SK-N-SH (cell line): Measurements from ENCODE around the gene RBBP4. TPM values are rescaled to one million over a fixed set of nuclear protein-coding genes. Genes with fewer than 3 reads are reported as not detected.
"Not testable (repeated sequence)": the region's sequence is repeated elsewhere in the genome, so short reads cannot be mapped to it uniquely, and the experiment has no call there.

Experiments used
- CTCF ChIA-PET: fragments of 300-600, 350-600 bp; formaldehyde crosslinking; extraction: SDS; loops from one replicate; lab custom pipeline; 2021; lab: Yijun Ruan, JAX
- POLR2A ChIA-PET: fragments of 350-600 bp; sonication (Branson Sonifier 250); formaldehyde crosslinking; extraction: SDS; loops from one replicate; lab custom pipeline; 2020; ENCODE audit warnings: antibody characterized with exemption, inconsistent platforms; lab: Yijun Ruan, JAX
- DNase-seq: peaks from one replicate; pipeline ENCODE4 v3.0.0; 2012
- H2AFZ ChIP-seq: fragments of 200-600 bp; sonication (generic); 2 replicates; pipeline ENCODE4 v1.8.1; 2016; ENCODE audit warnings: antibody characterized with exemption, mild to moderate bottlenecking, low read depth
- H3F3A ChIP-seq: fragments of 200-600 bp; sonication (generic); replicated peaks from 2 replicates; pipeline ENCODE3; 2016; ENCODE audit warnings: antibody characterized with exemption, mild to moderate bottlenecking; ENCODE audit not compliant: insufficient read depth
- H3K27ac ChIP-seq, 2 experiments: fragments of 200-500 bp in 1 of 2; fragments of 200-600 bp in 1 of 2; sonication (Bioruptor generic) in 1 of 2; sonication (generic), shearing (Covaris generic) in 1 of 2; 2 replicates each; pipeline versions ENCODE4 v1.5.1 to v1.6.1; 2014 to 2016; ENCODE audit warnings: low read depth in 2 of 2, inconsistent platforms in 1 of 2, low read length in 1 of 2, mild to moderate bottlenecking in 1 of 2, mixed read lengths in 1 of 2
- H3K27me3 ChIP-seq: fragments of 200-600 bp; sonication (generic), shearing (Covaris generic); 2 replicates; pipeline ENCODE4 v1.6.1; 2016; ENCODE audit warnings: mixed run types; ENCODE audit not compliant: insufficient read depth
- H3K36me3 ChIP-seq, 2 experiments: fragments of 200-500 bp in 1 of 2; fragments of 200-600 bp in 1 of 2; sonication (Bioruptor generic) in 1 of 2; sonication (generic) in 1 of 2; replicated peaks in 1 of 2; 2 replicates each; pipeline versions ENCODE3 to v1.5.1; 2014 to 2016; ENCODE audit warnings: low read length in 1 of 2, mild to moderate bottlenecking in 1 of 2; ENCODE audit not compliant: insufficient read depth in 2 of 2, control insufficient read depth in 1 of 2
- H3K4me1 ChIP-seq, 2 experiments: fragments of 200-500 bp in 1 of 2; fragments of 200-600 bp in 1 of 2; sonication (Bioruptor generic) in 1 of 2; sonication (generic), shearing (Covaris generic) in 1 of 2; 2 replicates each; pipeline versions ENCODE4 v1.5.1 to v1.6.1; 2014 to 2016; ENCODE audit warnings: low read depth in 1 of 2, low read length in 1 of 2, mixed run types in 1 of 2; ENCODE audit not compliant: insufficient read depth in 2 of 2, control insufficient read depth in 1 of 2
- H3K4me2 ChIP-seq: fragments of 200-600 bp; sonication (generic), shearing (Covaris generic); 2 replicates; pipeline ENCODE4 v1.6.1; 2017; ENCODE audit warnings: mixed run types
- H3K4me3 ChIP-seq, 2 experiments: fragments of 200-500 bp in 1 of 2; fragments of 200-600 bp in 1 of 2; sonication (Bioruptor generic) in 1 of 2; sonication (generic), shearing (Covaris generic) in 1 of 2; 2 replicates each; pipeline versions ENCODE4 v1.5.1 to v1.8.1; 2014 to 2016; ENCODE audit warnings: low read depth in 2 of 2, inconsistent platforms in 1 of 2, low read length in 1 of 2, mild to moderate bottlenecking in 1 of 2, mixed read lengths in 1 of 2, moderate library complexity in 1 of 2
- H3K79me2 ChIP-seq: fragments of 200-600 bp; sonication (generic); 2 replicates; pipeline ENCODE4 v1.8.1; 2017; ENCODE audit warnings: mild to moderate bottlenecking; ENCODE audit not compliant: insufficient read depth
- H3K9ac ChIP-seq: fragments of 200-600 bp; sonication (generic); 2 replicates; pipeline ENCODE4 v1.6.1; 2017; ENCODE audit warnings: mixed run types
- H3K9me2 ChIP-seq: fragments of 200-600 bp; sonication (generic); 2 replicates; pipeline ENCODE4 v1.6.1; 2017; ENCODE audit warnings: mixed run types
- H3K9me3 ChIP-seq: fragments of 200-600 bp; sonication (generic); 2 replicates; pipeline ENCODE4 v1.6.1; 2017; ENCODE audit warnings: mixed run types, mild to moderate bottlenecking, moderate library complexity
- H4K20me1 ChIP-seq: fragments of 200-600 bp; sonication (generic); 2 replicates; pipeline ENCODE4 v1.6.1; 2017; ENCODE audit warnings: mild to moderate bottlenecking, mixed run types; ENCODE audit not compliant: insufficient read depth
- CHD2 ChIP-seq: fragments of 150-350 bp; IDR thresholded peaks from 2 replicates; pipeline ENCODE4 v1.6.1; 2018; ENCODE audit warnings: low read length; ENCODE audit not compliant: partially characterized antibody
- EZH2phosphoT487 ChIP-seq: fragments of 200-600 bp; sonication (generic); IDR thresholded peaks from 2 replicates; pipeline ENCODE4 v1.6.1; 2017; ENCODE audit warnings: low read depth, mixed run types, mild to moderate bottlenecking, antibody characterized with exemption, moderate library complexity, borderline replicate concordance
- FOSL2 ChIP-seq: IDR thresholded peaks from 2 replicates; pipeline ENCODE4 v1.4.0; 2012; ENCODE audit warnings: low read depth, mild to moderate bottlenecking, moderate library complexity, borderline replicate concordance
- NRF1 ChIP-seq: IDR thresholded peaks from 2 replicates; pipeline ENCODE4 v1.6.1; 2012; ENCODE audit warnings: low read depth, mild to moderate bottlenecking, low read length
- REST ChIP-seq: IDR thresholded peaks from 2 replicates; pipeline ENCODE4 v1.6.1; 2012; ENCODE audit warnings: mild to moderate bottlenecking, low read depth, low read length, moderate library complexity
- RXRA ChIP-seq: IDR thresholded peaks from 2 replicates; pipeline ENCODE4 v1.4.0; 2012; ENCODE audit warnings: low read depth, mild to moderate bottlenecking, borderline replicate concordance
- TCF12 ChIP-seq: IDR thresholded peaks from 2 replicates; pipeline ENCODE4 v1.4.0; 2012
- WGBS: methylation state at CpG from one replicate; pipeline ENCODE4 v1.1.6; 2017; ENCODE audit warnings: low lambda C conversion rate; 5-methylcytosine and 5-hydroxymethylcytosine counted together
- polyA plus RNA-seq, 3 experiments: library from polyadenylated mRNA; depleted of rRNA; stranded (reverse); fragments of >200 nt; gene quantifications; 2 replicates each; pipeline ENCODE4 v1.2.3, GENCODE V29; 2012
- TF ChIP-seq, protein P1 (sequence below): IDR thresholded peaks from 2 replicates; pipeline ENCODE4 v1.4.0; 2012; ENCODE audit warnings: low read depth, borderline replicate concordance
- TF ChIP-seq, protein P2 (sequence below): fragments of 200-600 bp; sonication (generic); IDR thresholded peaks from 2 replicates; pipeline ENCODE4 v1.6.1; 2017; ENCODE audit warnings: antibody characterized with exemption, mild to moderate bottlenecking, moderate library complexity

RBBP4 gene
- polyA plus RNA-seq, 1 of the 3 experiments (the other 2 are of a cell fraction), result 108 TPM

- TF ChIP-seq NRF1 (no peak), FOSL2 (no peak), CHD2 (no peak), TCF12 (no peak), RXRA (no peak)
- TF ChIP-seq, protein P1, sequence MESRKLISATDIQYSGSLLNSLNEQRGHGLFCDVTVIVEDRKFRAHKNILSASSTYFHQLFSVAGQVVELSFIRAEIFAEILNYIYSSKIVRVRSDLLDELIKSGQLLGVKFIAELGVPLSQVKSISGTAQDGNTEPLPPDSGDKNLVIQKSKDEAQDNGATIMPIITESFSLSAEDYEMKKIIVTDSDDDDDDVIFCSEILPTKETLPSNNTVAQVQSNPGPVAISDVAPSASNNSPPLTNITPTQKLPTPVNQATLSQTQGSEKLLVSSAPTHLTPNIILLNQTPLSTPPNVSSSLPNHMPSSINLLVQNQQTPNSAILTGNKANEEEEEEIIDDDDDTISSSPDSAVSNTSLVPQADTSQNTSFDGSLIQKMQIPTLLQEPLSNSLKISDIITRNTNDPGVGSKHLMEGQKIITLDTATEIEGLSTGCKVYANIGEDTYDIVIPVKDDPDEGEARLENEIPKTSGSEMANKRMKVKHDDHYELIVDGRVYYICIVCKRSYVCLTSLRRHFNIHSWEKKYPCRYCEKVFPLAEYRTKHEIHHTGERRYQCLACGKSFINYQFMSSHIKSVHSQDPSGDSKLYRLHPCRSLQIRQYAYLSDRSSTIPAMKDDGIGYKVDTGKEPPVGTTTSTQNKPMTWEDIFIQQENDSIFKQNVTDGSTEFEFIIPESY, result no peak
- TF ChIP-seq, protein P2, sequence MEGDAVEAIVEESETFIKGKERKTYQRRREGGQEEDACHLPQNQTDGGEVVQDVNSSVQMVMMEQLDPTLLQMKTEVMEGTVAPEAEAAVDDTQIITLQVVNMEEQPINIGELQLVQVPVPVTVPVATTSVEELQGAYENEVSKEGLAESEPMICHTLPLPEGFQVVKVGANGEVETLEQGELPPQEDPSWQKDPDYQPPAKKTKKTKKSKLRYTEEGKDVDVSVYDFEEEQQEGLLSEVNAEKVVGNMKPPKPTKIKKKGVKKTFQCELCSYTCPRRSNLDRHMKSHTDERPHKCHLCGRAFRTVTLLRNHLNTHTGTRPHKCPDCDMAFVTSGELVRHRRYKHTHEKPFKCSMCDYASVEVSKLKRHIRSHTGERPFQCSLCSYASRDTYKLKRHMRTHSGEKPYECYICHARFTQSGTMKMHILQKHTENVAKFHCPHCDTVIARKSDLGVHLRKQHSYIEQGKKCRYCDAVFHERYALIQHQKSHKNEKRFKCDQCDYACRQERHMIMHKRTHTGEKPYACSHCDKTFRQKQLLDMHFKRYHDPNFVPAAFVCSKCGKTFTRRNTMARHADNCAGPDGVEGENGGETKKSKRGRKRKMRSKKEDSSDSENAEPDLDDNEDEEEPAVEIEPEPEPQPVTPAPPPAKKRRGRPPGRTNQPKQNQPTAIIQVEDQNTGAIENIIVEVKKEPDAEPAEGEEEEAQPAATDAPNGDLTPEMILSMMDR, result no peak
Measured at GRCh38 chr1:32627596-32628162, 23.3 kb upstream of the RBBP4 start (continued).

- peaks cover 14% of the 10 kb centered on the region; the same call in 1 of the 2 replicates for H3K79me2 ChIP-seq
- DNase-seq, H3K9me2 ChIP-seq, H3K27me3 ChIP-seq, H3K27ac ChIP-seq, H3K9me3 ChIP-seq, H4K20me1 ChIP-seq, H3K4me3 ChIP-seq, POLR2A ChIA-PET, H3K9ac ChIP-seq, H3K4me1 ChIP-seq, H2AFZ ChIP-seq, H3F3A ChIP-seq, H3K4me2 ChIP-seq: not testable (repeated sequence)
- 96% methylated on average over 3 of the region's 4 CpGs for WGBS
- peaks cover 17 to 64% of the 10 kb centered on the region in 2 experiments for H3K36me3 ChIP-seq
- CTCF ChIA-PET, result interaction anchor here (1.0 kb wide), 1 partner anchor 14 kb away, joined by 3 read pairs; no protein-coding TSS in a partner anchor
Measured at GRCh38 chr1:32630173-32630572, 20.8 kb upstream of the RBBP4 start.

DNA sequence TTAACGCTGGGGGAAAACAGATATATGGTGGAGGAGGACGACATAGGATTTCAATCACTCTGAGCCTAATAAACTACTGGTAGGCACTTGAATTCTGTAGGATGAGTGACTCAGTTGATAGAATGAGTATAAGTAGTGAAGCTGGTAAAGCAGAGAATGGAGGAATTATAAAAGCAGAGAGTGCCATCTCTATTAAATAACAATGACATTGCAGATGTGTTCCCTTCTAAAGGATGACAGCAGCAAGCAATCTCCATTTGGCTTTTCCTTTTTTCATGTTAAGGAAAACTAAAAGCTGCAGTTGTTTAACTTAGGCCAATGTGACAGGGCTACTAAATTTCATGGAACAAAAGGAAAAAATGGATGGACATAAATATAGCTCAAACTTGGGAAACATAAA lies 18.2 kb upstream of the RBBP4 start:
- 95% methylated on average over 2 of the region's 2 CpGs for WGBS
- peaks cover 10 to 54% of the 10 kb centered on the region in 2 experiments for H3K36me3 ChIP-seq
- no peaks in the 10 kb centered on the region for H3K4me1 ChIP-seq
- POLR2A ChIA-PET, result interaction anchor here (0.6 kb wide), 1 partner anchor 324 kb away, joined by 6 read pairs; no protein-coding TSS in a partner anchor
- no peaks in the 10 kb centered on the region for H3K9me3 ChIP-seq
- H3K9ac ChIP-seq, result no peak overlapping the region
- H3F3A ChIP-seq, result no peaks in the 10 kb centered on the region
- DNase-seq, result no peak
- no peak for TF ChIP-seq EZH2phosphoT487
- TF ChIP-seq NRF1, result no peak
- no peak for TF ChIP-seq REST
- no peak overlapping the region for H3K27ac ChIP-seq
- peaks cover 4% of the 10 kb centered on the region; the same call in 1 of the 2 replicates for H4K20me1 ChIP-seq
- peaks cover 41% of the 10 kb centered on the region for H3K79me2 ChIP-seq
- CTCF ChIA-PET, result interaction anchor here (1.0 to 1.4 kb wide), 3 partner anchors 8 to 140 kb away, joined by 3 to 5 read pairs (median 5); no protein-coding TSS in a partner anchor
- no peak overlapping the region for H2AFZ ChIP-seq
- H3K4me2 ChIP-seq, result no peak overlapping the region
- no peak overlapping the region for H3K4me3 ChIP-seq
- no peaks in the 10 kb centered on the region for H3K9me2 ChIP-seq
- no peaks in the 10 kb centered on the region for H3K27me3 ChIP-seq
